GM12864 (cell line): Measurements from ENCODE around the gene PACS1.

ENCODE experiments used
- DNase-seq: peaks from one replicate; pipeline ENCODE4 v3.0.0-alpha.2; 2011; ENCODE audit warnings: low read depth
- H3K4me3 ChIP-seq: 2 replicates; pipeline ENCODE4 v1.5.1; 2011; ENCODE audit warnings: mild to moderate bottlenecking, low read depth, low read length, control low read depth
- CTCF ChIP-seq: IDR thresholded peaks from 2 replicates; pipeline ENCODE4 v1.5.1; 2011; ENCODE audit warnings: low read depth, mild to moderate bottlenecking, moderate library complexity, low read length, control low read depth, inconsistent platforms; ENCODE audit errors: missing control alignments

Gene PACS1

GRCh38 chr11:66291303-66291705 lies 221.2 kb downstream of the PACS1 start:
- no peak for TF ChIP-seq CTCF
- DNase-seq: no peak
- no peak overlapping the region for H3K4me3 ChIP-seq

GRCh38 chr11:66291706-66292542 lies 221.9 kb downstream of the PACS1 start, which contains the start of gene TMEM151A:
TMEM151A (plus strand) TSS chr11:66291894; CDS start chr11:66292014, 120 bp downstream.
- no peak for DNase-seq
- no peak within 1 kb of the TSS for H3K4me3 ChIP-seq

GRCh38 chr11:66292543-66293332 lies 222.7 kb downstream of the PACS1 start:
- TF ChIP-seq CTCF: no peak
- no peak for DNase-seq
- no peak overlapping the region for H3K4me3 ChIP-seq

More at GRCh38 chr11:66291706-66292542, 221.9 kb downstream of the PACS1 start, which contains the start of gene TMEM151A:
- no peak for TF ChIP-seq CTCF

- no peak for TF ChIP-seq CTCF
- no peak overlapping the region for H3K4me3 ChIP-seq
- no peak for DNase-seq
Observed at GRCh38 chr11:66293352-66293751, 223.3 kb downstream of the PACS1 start.

- TF ChIP-seq CTCF: no peak
- no peak for DNase-seq
- H3K4me3 ChIP-seq: no peak overlapping the region
Observed at GRCh38 chr11:66293777-66294625, 223.9 kb downstream of the PACS1 start.
